ENCODE measurements around the gene HSPB6.
A peak's percentile ranks its signal among the peaks of the same experiment; 100 is the strongest.

HSPB6 gene

GRCh38 chr19:35751839-35752745, 4.7 kb downstream of the HSPB6 start:
- no peak for DNase-seq
- in situ Hi-C loops (cut with MboI; ENCODE audit: low pct_unique_long_range_greater_than_20kb, low sequenced_read_pairs): no loop called here

GRCh38 chr19:35750167-35750566, 6.7 kb downstream of the HSPB6 start:
- DNase-seq: no peak
- in situ Hi-C loops (cut with MboI; ENCODE audit: low pct_unique_long_range_greater_than_20kb, low sequenced_read_pairs): no loop called here

DNA sequence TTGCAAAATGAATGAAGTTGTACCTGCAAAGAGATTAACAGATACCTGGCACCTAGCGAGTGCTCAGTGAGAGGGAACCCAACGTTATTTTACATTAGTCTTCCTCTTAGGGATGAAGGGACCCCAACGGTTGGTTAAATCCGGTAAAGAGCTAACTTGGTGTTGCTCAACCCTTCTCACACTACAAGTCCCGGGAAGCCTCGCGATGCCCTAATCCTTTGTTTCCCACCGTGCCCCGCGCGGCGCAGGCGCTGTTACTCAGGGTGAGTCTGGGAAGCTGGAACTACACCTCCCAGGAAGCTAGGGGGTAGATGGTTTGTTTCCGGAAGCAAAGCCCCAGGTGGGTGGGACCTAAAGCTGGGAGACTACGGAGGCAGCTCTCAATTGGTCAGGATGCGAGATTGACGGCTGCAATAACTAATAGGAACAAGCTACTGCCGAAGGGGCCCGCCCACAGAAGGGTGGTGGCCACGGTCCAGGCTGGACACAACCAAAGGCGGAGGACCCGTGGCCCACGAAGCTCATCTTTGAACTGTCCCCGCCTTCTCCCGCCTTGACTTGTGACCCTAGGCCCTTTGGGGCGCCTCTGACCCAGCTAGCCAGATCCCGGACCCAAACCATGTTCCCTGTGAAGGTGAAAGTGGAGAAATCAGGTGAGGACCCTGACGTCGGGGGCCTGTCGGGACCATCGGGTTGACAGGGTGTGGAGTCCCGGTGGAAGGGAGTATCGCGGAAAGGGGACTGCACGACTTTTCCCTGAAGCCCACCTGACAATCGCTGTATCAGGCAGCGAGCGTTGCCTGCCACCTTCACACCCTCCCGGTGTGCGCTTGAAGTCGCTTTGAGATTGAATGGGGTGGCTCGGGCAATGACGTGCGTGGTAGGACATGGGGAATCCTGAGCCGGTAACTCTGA, 8.5 kb downstream of the HSPB6 start, which contains the start of gene LIN37:
Gene LIN37, plus strand, starts transcription at position 471 of the 915 bp plus-strand sequence. Its CDS starts 149 bp downstream, at position 620.
- in situ Hi-C loops (cut with MboI; ENCODE audit: low pct_unique_long_range_greater_than_20kb, low sequenced_read_pairs): no loop called here
- peak; percentile 99 for DNase-seq

DNA sequence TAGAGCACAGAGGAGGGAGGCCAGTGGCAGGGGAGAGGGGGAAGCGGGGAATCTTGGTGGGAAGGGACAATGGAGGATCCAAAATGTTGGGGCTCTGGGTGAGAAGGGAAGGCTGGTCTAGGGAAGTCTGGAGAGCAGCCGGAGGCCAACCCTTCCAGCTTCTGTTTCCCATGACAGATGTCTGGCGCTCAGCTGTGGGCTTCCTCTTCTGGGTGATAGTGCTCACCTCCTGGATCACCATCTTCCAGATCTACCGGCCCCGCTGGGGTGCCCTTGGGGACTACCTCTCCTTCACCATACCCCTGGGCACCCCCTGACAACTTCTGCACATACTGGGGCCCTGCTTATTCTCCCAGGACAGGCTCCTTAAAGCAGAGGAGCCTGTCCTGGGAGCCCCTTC, 10.3 kb downstream of the HSPB6 start:
- in situ Hi-C loops (cut with MboI; ENCODE audit: low pct_unique_long_range_greater_than_20kb, low sequenced_read_pairs): no loop called here
- DNase-seq: no peak

GRCh38 chr19:35746087-35746462, 10.8 kb downstream of the HSPB6 start:
- DNase-seq: no peak
- in situ Hi-C loops (cut with MboI; ENCODE audit: low pct_unique_long_range_greater_than_20kb, low sequenced_read_pairs): no loop called here

- in situ Hi-C loops (cut with MboI; ENCODE audit: low pct_unique_long_range_greater_than_20kb, low sequenced_read_pairs): no loop called here
- DNase-seq: peak; percentile 99
Measured at GRCh38 chr19:35745328-35746086, 11.3 kb downstream of the HSPB6 start, which contains the start of the genes PSENEN and U2AF1L4. PSENEN (plus strand) TSS chr19:35745651; CDS start chr19:35745931, 280 bp downstream. U2AF1L4 (minus strand) TSS chr19:35745418; CDS start chr19:35745391, 27 bp downstream.

DNA sequence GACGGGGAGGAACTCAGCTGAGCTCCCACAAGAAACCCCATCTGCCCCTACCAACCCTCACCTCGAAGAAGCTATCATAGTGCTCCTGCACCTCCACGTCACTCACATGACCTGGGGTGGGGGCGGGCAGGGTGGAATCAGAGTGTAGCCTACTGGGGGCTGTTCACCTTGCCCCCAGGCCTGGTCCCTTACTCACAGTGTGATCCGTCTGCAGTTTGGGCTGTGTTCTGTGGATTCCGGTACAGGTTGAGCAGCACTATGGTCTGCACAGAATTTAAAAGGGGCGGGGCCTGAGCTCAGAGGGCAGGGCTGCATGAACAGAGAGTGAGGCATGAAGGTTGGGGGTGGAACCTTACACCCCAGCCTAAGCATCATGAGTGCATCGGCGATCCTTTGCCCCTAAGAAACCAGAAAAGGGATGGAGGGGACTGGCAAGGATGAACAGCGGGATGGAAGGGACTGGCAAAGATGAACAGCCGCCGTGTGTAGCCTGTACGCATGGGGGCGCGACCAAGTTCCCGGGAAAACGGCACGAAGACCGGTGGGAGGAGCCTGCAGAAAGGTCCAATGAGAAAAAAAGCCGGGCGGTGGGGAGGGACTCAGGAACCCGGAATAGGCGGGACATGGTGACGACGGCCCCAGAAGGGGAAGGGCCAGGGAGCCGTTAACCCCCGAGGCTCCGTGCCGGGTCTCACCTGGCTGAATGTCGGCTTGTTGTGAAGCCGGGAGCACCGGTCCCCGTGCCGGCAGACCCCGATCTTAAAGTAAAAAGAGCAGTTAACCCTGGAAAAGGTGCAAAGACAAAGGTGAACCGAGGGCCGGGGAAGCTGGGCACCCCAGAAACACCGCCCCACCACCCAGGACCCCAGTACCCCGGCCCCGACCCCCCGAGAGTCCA, 12.2 kb downstream of the HSPB6 start:
- peak; percentile 97 for DNase-seq
- in situ Hi-C loops (cut with MboI; ENCODE audit: low pct_unique_long_range_greater_than_20kb, low sequenced_read_pairs): no loop called here

DNA sequence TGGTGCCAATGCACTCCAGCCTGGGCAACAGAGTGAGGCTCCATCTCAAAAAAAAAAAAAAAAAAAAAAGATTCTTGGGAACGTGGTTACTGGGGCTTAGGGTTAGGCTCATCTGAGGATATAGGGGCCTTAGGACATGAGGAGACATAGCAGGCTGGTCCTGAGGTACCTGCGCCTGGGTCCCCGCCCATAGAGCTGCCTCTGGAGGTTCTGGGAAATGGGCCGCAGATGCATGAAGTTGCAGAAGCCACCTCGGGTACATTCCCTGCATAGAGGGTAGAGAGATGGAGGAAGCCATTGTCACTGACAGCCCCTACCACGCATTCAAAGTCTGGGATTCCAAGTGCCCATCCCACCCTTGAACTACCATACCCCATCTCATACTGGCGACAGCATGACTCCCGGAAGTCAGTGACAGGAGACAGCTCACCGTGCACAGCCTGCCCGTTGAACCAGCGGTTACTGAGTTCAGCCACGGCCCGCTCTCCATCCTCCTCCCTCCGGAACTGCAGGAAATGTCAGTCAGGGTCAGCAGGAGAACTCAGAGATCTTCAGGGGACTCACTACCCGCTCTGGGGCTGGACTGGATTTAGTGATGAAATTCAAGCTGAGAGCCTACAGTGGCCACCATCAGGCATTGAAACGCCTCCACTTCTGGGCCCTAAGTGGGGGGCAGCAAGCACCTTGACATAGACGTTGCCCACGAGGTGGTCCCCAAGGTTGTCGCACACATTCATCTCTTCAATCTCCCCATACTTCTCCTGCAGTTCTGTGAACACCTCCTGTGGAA, 13.0 kb downstream of the HSPB6 start:
- no peak for DNase-seq
- in situ Hi-C loops (cut with MboI; ENCODE audit: low pct_unique_long_range_greater_than_20kb, low sequenced_read_pairs): no loop called here

DNA sequence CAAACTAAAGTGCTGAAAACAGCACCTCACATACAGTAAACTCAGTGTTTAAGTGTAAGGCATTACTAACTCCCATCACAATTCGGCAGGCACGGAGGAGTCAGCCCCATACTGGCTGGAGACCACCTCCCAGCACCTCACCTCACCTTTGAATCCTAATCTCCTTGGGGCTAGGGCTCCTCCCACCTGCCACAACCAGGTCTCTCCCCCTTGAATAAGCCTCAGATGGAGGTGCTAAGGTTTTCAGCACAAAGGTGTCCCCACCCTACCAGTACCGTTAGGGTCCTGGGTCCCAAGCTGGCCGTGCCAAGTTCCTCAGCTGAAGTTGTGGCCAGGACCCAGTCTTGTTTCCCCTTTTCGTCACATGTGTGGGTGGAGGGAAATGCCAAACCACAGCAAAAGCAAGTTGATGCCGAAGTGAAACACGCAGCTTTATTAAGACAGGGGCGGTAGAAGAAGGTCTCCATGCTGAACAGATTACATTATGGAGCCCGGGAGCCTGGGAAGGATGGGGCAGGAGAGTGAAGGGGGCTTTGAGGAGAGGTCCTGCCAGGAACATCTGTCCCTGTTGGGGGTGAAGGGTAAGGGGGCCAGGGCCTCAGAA, 14.6 kb downstream of the HSPB6 start, which contains the start of gene IGFLR1:
Gene IGFLR1, minus strand, starts transcription at position 332 of the 604 bp plus-strand sequence. CDS start 1,272 bp downstream, outside the sequence.
- in situ Hi-C loops (cut with MboI; ENCODE audit: low pct_unique_long_range_greater_than_20kb, low sequenced_read_pairs): no loop called here
- peak; percentile 72 for DNase-seq

DNA sequence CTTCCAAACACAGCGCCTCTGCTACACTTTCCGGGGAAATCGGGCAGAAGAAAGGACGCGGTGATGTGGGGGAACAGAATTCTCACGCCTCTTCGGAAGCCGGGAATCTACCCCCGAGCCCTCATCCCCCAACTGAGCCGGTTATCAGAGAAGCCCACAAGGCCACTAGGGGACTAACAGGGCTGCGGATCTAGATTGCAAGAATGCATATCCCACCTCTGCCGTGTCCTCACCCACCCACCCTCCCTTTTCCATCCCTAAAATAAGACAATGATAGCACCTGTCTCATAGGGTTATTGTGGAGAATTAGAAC, 15.7 kb downstream of the HSPB6 start:
- no peak for DNase-seq
- in situ Hi-C loops (cut with MboI; ENCODE audit: low pct_unique_long_range_greater_than_20kb, low sequenced_read_pairs): no loop called here

- peak; percentile 98 for DNase-seq
- in situ Hi-C loops (cut with MboI; ENCODE audit: low pct_unique_long_range_greater_than_20kb, low sequenced_read_pairs): no loop called here
Measured at GRCh38 chr19:35740423-35741202, 16.2 kb downstream of the HSPB6 start.

- in situ Hi-C loops (cut with MboI; ENCODE audit: low pct_unique_long_range_greater_than_20kb, low sequenced_read_pairs): no loop called here
- no peak for DNase-seq
Measured at GRCh38 chr19:35740108-35740422, 16.8 kb downstream of the HSPB6 start.

- DNase-seq: no peak
- in situ Hi-C loops (cut with MboI; ENCODE audit: low pct_unique_long_range_greater_than_20kb, low sequenced_read_pairs): no loop called here
Measured at GRCh38 chr19:35739275-35740107, 17.3 kb downstream of the HSPB6 start.

GRCh38 chr19:35738887-35739229, 18.0 kb downstream of the HSPB6 start:
- in situ Hi-C loops (cut with MboI; ENCODE audit: low pct_unique_long_range_greater_than_20kb, low sequenced_read_pairs): no loop called here
- no peak for DNase-seq

- in situ Hi-C loops (cut with MboI; ENCODE audit: low pct_unique_long_range_greater_than_20kb, low sequenced_read_pairs): no loop called here
- DNase-seq: no peak
Measured at GRCh38 chr19:35738021-35738886, 18.6 kb downstream of the HSPB6 start.
